HG02885 (cell line): ENCODE results near the gene RAB15.

Experiments used
- ATAC-seq: cut with Tn5 transposase; IDR thresholded peaks from one replicate; pipeline ENCODE4 v1.9.1; 2021; ENCODE audit warnings: mild to moderate bottlenecking; ENCODE audit not compliant: unreplicated experiment, poor library complexity

The RAB15 gene

GRCh38 chr14:64971943-64972791 is at the start of gene RAB15:
TSS of gene RAB15 (minus strand) at chr14:64972336. CDS start at chr14:64972076, 260 bp downstream.
- ATAC-seq: peak; percentile 52

GRCh38 chr14:65019944-65020566 is 47.9 kb upstream of the RAB15 start:
- peak; percentile 71 for ATAC-seq

- ATAC-seq: no peak
These were observed 44.3 kb upstream of the RAB15 start for GRCh38 chr14:65016471-65016870.

GRCh38 chr14:65015391-65015790 is 43.3 kb upstream of the RAB15 start:
- ATAC-seq: no peak

GRCh38 chr14:65012353-65012752 is 40.2 kb upstream of the RAB15 start:
- no peak for ATAC-seq

- ATAC-seq: no peak
These were observed 39.4 kb upstream of the RAB15 start for GRCh38 chr14:65011538-65011937.

GRCh38 chr14:65010211-65010931 is 38.2 kb upstream of the RAB15 start:
- ATAC-seq: no peak

GRCh38 chr14:65007202-65007601 is 35.1 kb upstream of the RAB15 start:
- ATAC-seq: no peak

GRCh38 chr14:65006261-65006721 is 34.2 kb upstream of the RAB15 start:
- no peak for ATAC-seq

- peak; percentile 87 for ATAC-seq
These were observed 31.3 kb upstream of the RAB15 start for GRCh38 chr14:65003394-65003793.

GRCh38 chr14:65002586-65003210 is 30.6 kb upstream of the RAB15 start:
- ATAC-seq: no peak

GRCh38 chr14:65001723-65002122 is 29.6 kb upstream of the RAB15 start:
- ATAC-seq: no peak

- ATAC-seq: no peak
These were observed 28.9 kb upstream of the RAB15 start for GRCh38 chr14:65000898-65001591.

GRCh38 chr14:64998455-64998931 is 26.4 kb upstream of the RAB15 start:
- ATAC-seq: no peak

- no peak for ATAC-seq
These were observed 25.1 kb upstream of the RAB15 start for GRCh38 chr14:64997108-64997794.

GRCh38 chr14:64995291-64995690 is 23.2 kb upstream of the RAB15 start:
- no peak for ATAC-seq

- ATAC-seq: no peak
These were observed 22.4 kb upstream of the RAB15 start for GRCh38 chr14:64994540-64994939.

GRCh38 chr14:64993266-64993930 is 21.3 kb upstream of the RAB15 start:
- ATAC-seq: no peak
